B cell (primary cell): ENCODE data around the gene PCSK6. TPM values are rescaled to one million over a fixed set of nuclear protein-coding genes. Genes with fewer than 3 reads are reported as not detected.

ENCODE experiments used
- ATAC-seq: fragments of 200-7000 bp; cut with Tn5 transposase; one replicate; pipeline ENCODE4 v1.10.0; 2021; ENCODE audit warnings: low read depth, mild to moderate bottlenecking, moderate number of reproducible peaks, moderate library complexity
- CTCF ChIA-PET: fragments of 350-600 bp; sonication (Branson Sonifier 250); formaldehyde crosslinking; loops from one replicate; lab custom pipeline; 2021; ENCODE audit warnings: antibody characterized with exemption, inconsistent platforms; lab: Charles Lee
- POLR2A ChIA-PET: fragments of 350-600 bp; sonication (Branson Sonifier 250); formaldehyde crosslinking; loops from one replicate; lab custom pipeline; 2021; ENCODE audit warnings: antibody characterized with exemption; lab: Charles Lee
- DNase-seq: peaks from one replicate; pipeline ENCODE4 v3.0.0; 2013
- H2AFZ ChIP-seq: 2 replicates; pipeline ENCODE4 v1.6.1; 2012; ENCODE audit warnings: mild to moderate bottlenecking, low read depth, low read length; ENCODE audit not compliant: insufficient read depth, poor library complexity, severe bottlenecking
- H3K27ac ChIP-seq, 2 donors: 1 replicate in 1 of 2; 2 replicates in 1 of 2; pipeline ENCODE4 v1.5.1; 2012 to 2013; ENCODE audit warnings: low read length in 2 of 2, mild to moderate bottlenecking in 2 of 2, moderate library complexity in 1 of 2
- H3K27me3 ChIP-seq, 4 experiments: fragments of 200-600 bp in 1 of 4; sonication (generic) in 1 of 4; replicated peaks in 1 of 4; 1 replicate in 2 of 4; 2 replicates in 2 of 4; pipeline versions ENCODE4 v1.6.1 to v1.7.0; 2013 to 2016; ENCODE audit warnings: low read length in 3 of 4, mild to moderate bottlenecking in 2 of 4, mixed read lengths in 1 of 4, moderate library complexity in 1 of 4; ENCODE audit not compliant: insufficient read depth in 4 of 4, control insufficient read depth in 3 of 4; ENCODE audit errors: control extremely low read depth in 1 of 4
- H3K36me3 ChIP-seq, 2 experiments: replicated peaks in 1 of 2; 1 replicate in 1 of 2; 2 replicates in 1 of 2; pipeline versions ENCODE4 v1.6.1 to v1.7.1; 2013; ENCODE audit warnings: low read length in 1 of 2; ENCODE audit not compliant: insufficient read depth in 2 of 2, control insufficient read depth in 1 of 2; ENCODE audit errors: control extremely low read depth in 1 of 2, extremely low read depth in 1 of 2
- H3K4me1 ChIP-seq, 2 donors: fragments of 200-600 bp in 1 of 2; sonication (generic) in 1 of 2; 1 replicate in 1 of 2; 2 replicates in 1 of 2; pipeline versions ENCODE4 v1.5.1 to v1.6.1; 2013 to 2017; ENCODE audit warnings: low read length in 2 of 2; ENCODE audit not compliant: control insufficient read depth in 2 of 2, insufficient read depth in 2 of 2
- H3K4me2 ChIP-seq: replicated peaks from 2 replicates; pipeline ENCODE3; 2012; ENCODE audit warnings: mild to moderate bottlenecking, low read depth, low read length; ENCODE audit not compliant: poor library complexity, severe bottlenecking
- H3K4me3 ChIP-seq, 5 experiments: fragments of 200-600 bp in 1 of 5; sonication (generic) in 1 of 5; 1 replicate in 3 of 5; 2 replicates in 2 of 5; pipeline versions ENCODE4 v1.5.1 to v1.7.0; 2011 to 2016; ENCODE audit warnings: low read length in 4 of 5, mild to moderate bottlenecking in 4 of 5, low read depth in 2 of 5, control low read depth in 1 of 5, moderate library complexity in 1 of 5; ENCODE audit not compliant: insufficient read depth in 1 of 5; ENCODE audit errors: control extremely low read depth in 1 of 5, extremely low read depth in 1 of 5
- H3K79me2 ChIP-seq: fragments of 200-600 bp; sonication (generic); one replicate; pipeline ENCODE4 v1.6.0; 2016; ENCODE audit warnings: low read length; ENCODE audit not compliant: control insufficient read depth, insufficient read depth
- H3K9ac ChIP-seq: fragments of 200-600 bp; sonication (generic); 2 replicates; pipeline ENCODE4 v1.6.1; 2017; ENCODE audit warnings: mild to moderate bottlenecking, low read length, moderate library complexity
- H3K9me3 ChIP-seq, 3 donors: one replicate each; pipeline versions ENCODE4 v1.6.1 to v1.7.1; 2013; ENCODE audit warnings: low read length in 2 of 3; ENCODE audit not compliant: control insufficient read depth in 2 of 3, insufficient read depth in 1 of 3; ENCODE audit errors: control extremely low read depth in 1 of 3
- H4K20me1 ChIP-seq: 2 replicates; pipeline ENCODE4 v1.6.0; 2012; ENCODE audit warnings: mild to moderate bottlenecking, low read length; ENCODE audit not compliant: insufficient read depth, control insufficient read depth, poor library complexity, severe bottlenecking
- H3K27ac Mint-ChIP-seq: one replicate; pipeline ENCODE4 v1.8.0; 2021; ENCODE audit warnings: mixed read lengths
- H3K27me3 Mint-ChIP-seq: one replicate; pipeline ENCODE4 v1.8.0; 2021; ENCODE audit warnings: mixed read lengths
- H3K4me1 Mint-ChIP-seq: one replicate; pipeline ENCODE4 v1.8.0; 2021; ENCODE audit warnings: mixed read lengths
- H3K4me3 Mint-ChIP-seq: one replicate; pipeline ENCODE4 v1.8.0; 2021; ENCODE audit warnings: mixed read lengths
- H3K9me3 Mint-ChIP-seq: one replicate; pipeline ENCODE4 v1.8.0; 2022; ENCODE audit warnings: mixed read lengths; ENCODE audit not compliant: insufficient read depth
- CTCF ChIP-seq: fragments of 200-600 bp; IDR thresholded peaks from one replicate; pipeline ENCODE4 v1.8.0; 2022; ENCODE audit warnings: antibody characterized with exemption, mild to moderate bottlenecking
- EZH2 ChIP-seq: IDR thresholded peaks from 2 replicates; pipeline ENCODE4 v1.6.1; 2012; ENCODE audit warnings: borderline replicate concordance, low read depth, mild to moderate bottlenecking, moderate library complexity, low read length; ENCODE audit not compliant: insufficient read depth, poor library complexity, severe bottlenecking
- WGBS: methylation state at CpG from one replicate; pipeline ENCODE4 v1.1.5; 2013; ENCODE audit warnings: missing lambda C conversion rate; ENCODE audit not compliant: insufficient coverage; 5-methylcytosine and 5-hydroxymethylcytosine counted together
- intact Hi-C: fragments of 100-400 bp; cut with micrococcal nuclease; formaldehyde crosslinking; loops from one replicate; pipeline ENCODE4 v1.10.0; 2022
- polyA plus RNA-seq: library from polyadenylated mRNA; depleted of rRNA; stranded (reverse); fragments of >200 nt; gene quantifications from 2 replicates; pipeline ENCODE4 v1.2.3, GENCODE V29; 2012
- total RNA-seq, 2 donors: library from RNA; stranded (reverse); fragments of 120-200 nt in 1 of 2; gene quantifications; 1 replicate in 1 of 2; 2 replicates in 1 of 2; pipeline versions ENCODE4 v1.2.3 to v1.2.4, GENCODE V29; 2013 to 2022

The PCSK6 gene
- total and polyA plus RNA-seq, 2 donors (not counting 1 experiment from before 2014, with no cell fraction given): 0.66 to 1.6 TPM

DNA sequence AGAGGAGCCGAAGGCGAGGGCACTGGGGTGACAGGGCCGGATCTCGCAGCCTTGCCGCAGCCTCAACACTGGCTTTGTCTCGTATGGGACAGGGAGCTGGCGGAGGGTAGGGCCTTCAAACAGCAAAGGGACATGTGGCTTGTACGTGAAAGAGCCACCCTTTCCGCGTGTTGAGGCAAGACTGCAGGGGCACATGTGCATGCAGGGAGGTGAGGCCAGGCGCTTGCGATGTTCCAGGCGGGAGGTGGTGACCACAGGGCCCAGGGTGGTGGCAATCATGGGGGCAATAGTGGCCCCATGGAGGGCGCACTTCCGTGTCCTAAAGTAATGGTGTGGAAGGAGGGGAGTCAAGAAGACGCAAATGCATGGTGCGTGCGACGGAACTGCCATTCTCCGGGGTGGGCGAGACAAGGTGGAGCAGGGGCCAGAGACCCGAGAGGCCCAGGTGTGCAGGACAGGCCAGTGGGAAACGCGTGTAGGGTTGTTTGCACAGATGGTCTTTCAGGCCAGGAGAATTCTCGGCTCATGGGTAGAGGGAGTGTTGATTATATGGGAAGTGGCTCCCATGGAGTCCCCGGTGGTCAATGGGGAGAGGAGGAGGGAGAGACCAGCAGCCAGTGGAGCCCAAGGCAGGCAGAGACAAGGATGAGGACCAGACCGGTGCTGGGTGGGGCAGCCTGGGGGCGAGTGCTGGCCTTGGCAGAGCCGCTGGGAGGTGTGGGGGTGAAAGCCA lies 45.8 kb upstream of the PCSK6 start:
- ChIA-PET CTCF (no interaction called here), POLR2A (no interaction called here)
- intact Hi-C loops: no loop called here
- no peaks in the 10 kb centered on the region for H4K20me1 ChIP-seq
- DNase-seq (no peak), ATAC-seq (no peak)
- Mint-ChIP-seq H3K27me3 (peaks cover 18% of the 10 kb centered on the region), H3K9me3 (no peaks in the 10 kb centered on the region), H3K27ac (no peak overlapping the region), H3K4me1 (no peaks in the 10 kb centered on the region), H3K4me3 (no peak overlapping the region)
- no peak overlapping the region for H3K27ac ChIP-seq
- H3K79me2 ChIP-seq: no peaks in the 10 kb centered on the region
- H3K4me3 ChIP-seq: no peak overlapping the region
- peaks cover 0 to 2% (median 0%) of the 10 kb centered on the region in 4 experiments for H3K27me3 ChIP-seq
- H3K4me2 ChIP-seq: no peak overlapping the region
- H3K4me1 ChIP-seq: no peaks in the 10 kb centered on the region
- no peak for TF ChIP-seq EZH2
- peaks cover 0 to 8% (median 0%) of the 10 kb centered on the region in 3 donors for H3K9me3 ChIP-seq
- no peaks in the 10 kb centered on the region for H3K36me3 ChIP-seq
- no peak overlapping the region for H2AFZ ChIP-seq
- no peak overlapping the region for H3K9ac ChIP-seq
- WGBS: 97% methylated on average over 29 of the region's 29 CpGs

DNA sequence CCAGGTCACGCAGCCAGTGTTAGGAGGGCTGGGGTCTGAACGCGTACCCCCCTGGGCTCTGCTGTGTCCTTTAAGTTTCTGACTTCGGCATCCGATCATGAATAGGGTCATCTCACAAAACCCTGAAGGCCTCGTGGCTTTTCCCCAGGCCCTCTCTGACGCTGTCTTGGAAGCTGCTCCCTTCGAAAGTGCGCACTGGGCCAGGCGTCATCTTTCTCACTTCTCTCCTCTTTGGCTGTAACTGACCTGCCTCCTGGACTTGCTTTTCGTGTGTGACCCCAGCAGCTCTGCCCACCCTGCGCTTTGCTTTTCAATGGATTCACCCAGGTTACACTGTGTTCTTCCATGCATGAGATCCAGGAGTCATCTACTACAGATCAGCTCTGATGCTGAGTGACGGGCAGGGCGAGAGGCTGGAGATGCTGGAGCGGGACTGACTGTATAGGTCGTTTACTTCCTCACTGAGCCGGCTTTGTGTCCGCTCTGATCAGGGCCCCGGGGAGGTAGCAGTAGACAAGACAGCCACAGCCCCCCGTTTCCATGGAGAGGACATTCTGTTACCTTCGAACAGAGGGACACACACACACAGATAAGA lies 45.0 kb upstream of the PCSK6 start:
- WGBS: 94% methylated on average over 18 of the region's 21 CpGs
- H3K27ac ChIP-seq: no peak overlapping the region
- no peaks in the 10 kb centered on the region for H3K4me1 ChIP-seq
- intact Hi-C loops: no loop called here
- TF ChIP-seq EZH2: no peak
- TF ChIP-seq CTCF: no peak
- H4K20me1 ChIP-seq: no peaks in the 10 kb centered on the region
- no peak overlapping the region for H3K4me3 ChIP-seq
- peaks cover 0 to 6% (median 0%) of the 10 kb centered on the region in 3 donors for H3K9me3 ChIP-seq
- Mint-ChIP-seq H3K4me3 (no peak overlapping the region), H3K9me3 (no peaks in the 10 kb centered on the region), H3K27ac (no peak overlapping the region), H3K4me1 (no peaks in the 10 kb centered on the region), H3K27me3 (peaks cover 18% of the 10 kb centered on the region)
- peaks cover 0 to 2% (median 0%) of the 10 kb centered on the region in 4 experiments for H3K27me3 ChIP-seq
- H2AFZ ChIP-seq: no peak overlapping the region
- H3K79me2 ChIP-seq: no peaks in the 10 kb centered on the region
- POLR2A ChIA-PET: no interaction called here
- CTCF ChIA-PET: no interaction called here
- no peak for ATAC-seq
- H3K4me2 ChIP-seq: no peak overlapping the region
- no peak for DNase-seq
- no peaks in the 10 kb centered on the region for H3K36me3 ChIP-seq
- no peak overlapping the region for H3K9ac ChIP-seq
